IPS-20b (cell line): Measurements from ENCODE around the gene HAUS3.
"Not testable (repeated sequence)": the region's sequence is repeated elsewhere in the genome, so short reads cannot be mapped to it uniquely, and the experiment has no call there.

Experiments used
- H3K27ac ChIP-seq: one replicate; pipeline ENCODE4 v1.5.1; 2013; ENCODE audit warnings: low read length
- H3K27me3 ChIP-seq: 2 replicates; pipeline ENCODE4 v1.6.1; 2013; ENCODE audit warnings: mild to moderate bottlenecking, low read length, inconsistent platforms; ENCODE audit not compliant: insufficient read depth
- H3K36me3 ChIP-seq: 2 replicates; pipeline ENCODE4 v1.6.1; 2013; ENCODE audit warnings: low read depth, mild to moderate bottlenecking, inconsistent platforms, low read length, moderate library complexity; ENCODE audit not compliant: insufficient read depth
- H3K4me1 ChIP-seq: 2 replicates; pipeline ENCODE4 v1.6.1; 2013; ENCODE audit warnings: mild to moderate bottlenecking, control low read depth, inconsistent platforms, low read length, moderate library complexity; ENCODE audit not compliant: insufficient read depth
- H3K4me3 ChIP-seq: 2 replicates; pipeline ENCODE4 v1.5.1; 2013; ENCODE audit warnings: mild to moderate bottlenecking, low read length, inconsistent platforms
- H3K9ac ChIP-seq: 2 replicates; pipeline ENCODE4 v1.6.1; 2013; ENCODE audit warnings: low read depth, mild to moderate bottlenecking, inconsistent platforms, low read length, moderate library complexity
- H3K9me3 ChIP-seq: 2 replicates; pipeline ENCODE4 v1.6.1; 2013; ENCODE audit warnings: mild to moderate bottlenecking, low read depth, low read length, inconsistent platforms; ENCODE audit not compliant: insufficient read depth

The HAUS3 gene

GRCh38 chr4:2219233-2219760 is 22.6 kb downstream of the HAUS3 start:
- Histone ChIP-seq H3K4me1 (peaks cover 38% of the 10 kb centered on the region), H3K9ac (no peak overlapping the region), H3K36me3 (no peaks in the 10 kb centered on the region), H3K27ac (no peak overlapping the region), H3K9me3 (no peaks in the 10 kb centered on the region), H3K27me3 (peaks cover 47% of the 10 kb centered on the region; the same call in 1 of the 2 replicates), H3K4me3 (no peak overlapping the region)

DNA sequence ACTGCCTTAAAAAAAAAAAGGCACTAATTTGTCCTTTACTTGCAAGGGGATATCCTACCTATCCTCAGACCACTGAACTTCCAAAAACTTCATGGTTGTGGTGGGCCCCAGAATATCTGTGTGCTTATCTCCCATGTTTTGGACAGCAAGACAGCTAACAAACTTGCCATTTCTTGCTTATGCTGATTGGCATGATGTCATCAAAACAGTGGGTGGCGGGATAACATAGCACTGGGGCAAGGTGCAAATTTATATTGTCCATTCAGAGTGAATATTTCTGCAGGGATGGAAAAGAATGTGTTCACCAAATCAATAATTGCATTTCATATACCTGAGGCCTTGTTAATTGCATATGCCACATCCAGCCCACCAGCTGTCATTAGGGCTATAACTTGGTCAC is 23.5 kb downstream of the HAUS3 start:
- Histone ChIP-seq H3K27me3 (peaks cover 47% of the 10 kb centered on the region; the same call in 1 of the 2 replicates), H3K9me3 (no peaks in the 10 kb centered on the region), H3K4me1 (peaks cover 36% of the 10 kb centered on the region), H3K36me3 (no peaks in the 10 kb centered on the region), H3K4me3 (no peak overlapping the region), H3K9ac (no peak overlapping the region), H3K27ac (no peak overlapping the region)

DNA sequence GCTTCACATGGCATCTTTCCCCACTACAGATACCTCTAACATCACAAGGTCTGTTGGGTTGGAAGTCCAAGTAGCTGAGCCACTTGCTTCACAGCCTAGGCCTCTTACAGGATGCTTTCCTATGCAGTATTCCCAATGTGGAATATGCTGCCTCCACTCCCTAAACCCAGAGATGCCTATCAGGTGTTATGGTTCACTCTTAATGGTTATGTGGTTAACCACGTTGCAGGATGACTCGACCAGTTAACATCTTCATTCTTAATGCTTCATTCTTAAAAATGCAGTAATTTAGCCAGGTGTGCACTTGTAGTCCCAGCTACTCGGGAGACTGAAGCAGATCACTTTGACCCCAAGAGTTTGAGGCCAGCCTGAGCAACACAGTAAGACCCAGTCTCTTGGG is 24.2 kb downstream of the HAUS3 start:
- H3K27me3 ChIP-seq, result peaks cover 47% of the 10 kb centered on the region; the same call in 1 of the 2 replicates
- H3K9me3 ChIP-seq, result no peaks in the 10 kb centered on the region
- H3K27ac ChIP-seq, result no peak overlapping the region
- peaks cover 29% of the 10 kb centered on the region for H3K4me1 ChIP-seq
- no peak overlapping the region for H3K9ac ChIP-seq
- H3K36me3 ChIP-seq, result no peaks in the 10 kb centered on the region
- no peak overlapping the region for H3K4me3 ChIP-seq

GRCh38 chr4:2212831-2213230 is 29.1 kb downstream of the HAUS3 start:
- peaks cover 9% of the 10 kb centered on the region; the same call in 1 of the 2 replicates for H3K4me1 ChIP-seq
- no peak overlapping the region for H3K4me3 ChIP-seq
- H3K36me3 ChIP-seq, result no peaks in the 10 kb centered on the region
- H3K27me3 ChIP-seq, result peaks cover 26% of the 10 kb centered on the region; the same call in 1 of the 2 replicates
- H3K9ac ChIP-seq, result no peak overlapping the region
- no peak overlapping the region for H3K27ac ChIP-seq
- no peaks in the 10 kb centered on the region for H3K9me3 ChIP-seq

DNA sequence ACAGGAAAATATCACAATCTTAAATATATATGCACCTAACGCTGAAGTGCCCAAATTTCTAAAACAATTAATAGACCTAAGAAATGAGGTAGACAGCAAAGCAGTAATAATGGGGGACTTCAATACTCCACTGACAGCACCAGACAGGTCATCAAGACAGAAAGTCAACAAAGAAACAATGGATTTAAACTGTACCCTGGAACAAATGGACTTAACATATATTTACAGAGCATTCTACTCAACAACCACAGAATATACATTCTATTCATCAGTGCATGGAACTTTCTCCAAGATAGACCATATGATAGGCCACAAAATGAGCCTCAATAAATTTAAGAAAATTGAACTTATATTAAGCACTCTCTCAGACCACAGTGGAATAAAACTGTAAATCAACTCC is 39.1 kb downstream of the HAUS3 start:
- not testable (repeated sequence) for H3K27ac ChIP-seq, H3K4me3 ChIP-seq, H3K9ac ChIP-seq, H3K36me3 ChIP-seq, H3K9me3 ChIP-seq, H3K4me1 ChIP-seq, H3K27me3 ChIP-seq

DNA sequence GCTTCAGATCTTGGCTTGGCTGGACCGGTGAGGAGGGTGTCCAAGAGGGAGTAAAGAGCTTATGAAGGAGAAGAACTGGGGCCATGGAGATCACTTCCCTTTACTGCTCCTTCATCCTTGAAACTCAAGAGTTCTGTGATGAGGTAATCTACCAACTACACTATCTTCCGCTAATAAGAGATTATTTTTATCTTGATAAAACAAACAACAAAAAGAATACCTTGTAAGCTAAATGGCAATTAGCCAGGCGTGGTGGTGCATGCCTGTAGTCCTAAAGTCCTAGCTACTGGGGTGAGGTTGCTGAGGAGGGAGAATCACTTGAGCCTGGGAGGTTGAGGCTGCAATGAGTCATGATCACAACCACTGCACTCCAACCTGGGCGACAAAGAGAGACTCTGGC is 47.4 kb downstream of the HAUS3 start:
- H3K9me3 ChIP-seq, result no peaks in the 10 kb centered on the region
- no peak overlapping the region for H3K9ac ChIP-seq
- H3K27me3 ChIP-seq, result no peaks in the 10 kb centered on the region
- H3K4me3 ChIP-seq, result no peak overlapping the region
- H3K4me1 ChIP-seq, result no peaks in the 10 kb centered on the region
- H3K36me3 ChIP-seq, result no peaks in the 10 kb centered on the region
- no peak overlapping the region for H3K27ac ChIP-seq

DNA sequence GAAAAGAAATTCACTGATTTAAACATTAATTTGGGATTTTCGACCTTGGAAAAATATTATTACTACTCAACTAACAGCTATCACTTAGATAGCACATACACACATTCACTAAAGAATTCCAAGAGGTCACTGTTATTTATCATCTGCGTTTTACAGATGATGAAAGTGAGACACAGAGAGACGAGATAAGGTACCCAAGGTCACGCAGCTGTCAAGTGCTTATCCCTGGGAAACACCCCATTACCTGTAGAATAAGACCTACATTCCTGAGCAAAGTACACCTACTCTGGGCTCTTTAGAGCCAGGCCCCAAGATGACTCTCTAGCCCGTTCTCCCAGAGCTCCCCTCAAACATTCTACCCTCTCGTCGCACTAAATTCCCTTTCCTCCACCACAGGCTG is 48.6 kb downstream of the HAUS3 start:
- no peaks in the 10 kb centered on the region for H3K9me3 ChIP-seq
- no peak overlapping the region for H3K27ac ChIP-seq
- no peaks in the 10 kb centered on the region for H3K4me1 ChIP-seq
- H3K36me3 ChIP-seq, result no peaks in the 10 kb centered on the region
- H3K9ac ChIP-seq, result no peak overlapping the region
- H3K27me3 ChIP-seq, result no peaks in the 10 kb centered on the region
- H3K4me3 ChIP-seq, result no peak overlapping the region

- Histone ChIP-seq H3K9me3 (0 out of 2 replicates have a peak, but pooled peaks cover 7% of the 10 kb centered on the region), H3K27me3 (no peaks in the 10 kb centered on the region), H3K4me3 (no peak overlapping the region), H3K9ac (no peak overlapping the region), H3K4me1 (no peaks in the 10 kb centered on the region), H3K27ac (no peak overlapping the region), H3K36me3 (no peaks in the 10 kb centered on the region)
Observed at GRCh38 chr4:2186865-2187172, 55.1 kb downstream of the HAUS3 start.

DNA sequence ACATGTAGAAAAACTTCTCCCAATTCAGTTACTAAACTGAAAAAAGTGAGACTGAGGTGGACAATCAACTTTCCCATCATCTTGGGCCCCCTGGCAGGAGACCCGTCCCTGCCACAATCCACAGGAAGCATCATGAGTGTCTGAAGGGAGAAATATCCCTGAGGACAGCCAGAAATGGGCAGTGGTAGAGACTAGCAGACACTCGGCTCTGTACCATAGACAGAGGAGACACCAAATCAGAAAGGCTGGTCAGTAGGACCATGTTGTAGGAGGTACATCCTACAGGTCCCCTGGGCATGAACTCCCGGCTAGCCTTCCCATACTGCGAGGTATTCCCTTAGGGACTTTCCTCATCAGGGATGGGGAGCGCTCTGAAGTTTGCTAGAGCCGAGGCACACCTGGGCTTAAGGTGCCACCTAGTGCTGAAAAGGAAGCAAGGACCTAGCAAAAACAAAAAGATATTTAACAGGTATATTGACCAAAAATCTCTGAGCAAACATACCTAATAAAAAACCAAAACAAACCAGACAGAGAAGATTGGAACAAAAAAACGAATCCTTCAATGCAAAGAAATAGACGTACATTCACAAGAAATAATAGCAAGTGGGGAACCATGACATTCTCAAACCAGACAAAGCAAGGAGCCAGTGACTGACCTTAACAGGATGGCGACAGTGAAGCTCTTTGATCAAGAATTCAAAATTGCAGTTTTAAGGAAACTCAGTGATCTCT is 55.6 kb downstream of the HAUS3 start:
- Histone ChIP-seq H3K36me3 (no peaks in the 10 kb centered on the region), H3K9ac (no peak overlapping the region), H3K27ac (no peak overlapping the region), H3K4me1 (no peaks in the 10 kb centered on the region), H3K4me3 (no peak overlapping the region), H3K9me3 (0 out of 2 replicates have a peak, but pooled peaks cover 7% of the 10 kb centered on the region), H3K27me3 (no peaks in the 10 kb centered on the region)

GRCh38 chr4:2183394-2183793 is 58.5 kb downstream of the HAUS3 start:
- H3K4me3 ChIP-seq, result no peak overlapping the region
- H3K4me1 ChIP-seq, result no peaks in the 10 kb centered on the region
- H3K9ac ChIP-seq, result no peak overlapping the region
- no peaks in the 10 kb centered on the region for H3K36me3 ChIP-seq
- H3K27ac ChIP-seq, result no peak overlapping the region
- 0 out of 2 replicates have a peak, but pooled peaks cover 7% of the 10 kb centered on the region for H3K9me3 ChIP-seq
- no peaks in the 10 kb centered on the region for H3K27me3 ChIP-seq

- H3K27me3 ChIP-seq, result no peaks in the 10 kb centered on the region
- no peak overlapping the region for H3K27ac ChIP-seq
- no peaks in the 10 kb centered on the region for H3K4me1 ChIP-seq
- no peak overlapping the region for H3K9ac ChIP-seq
- no peaks in the 10 kb centered on the region for H3K36me3 ChIP-seq
- H3K9me3 ChIP-seq, result 0 out of 2 replicates have a peak, but pooled peaks cover 7% of the 10 kb centered on the region
- no peak overlapping the region for H3K4me3 ChIP-seq
Observed at GRCh38 chr4:2182994-2183393, 58.9 kb downstream of the HAUS3 start.

GRCh38 chr4:2180410-2180809 is 61.5 kb downstream of the HAUS3 start:
- Histone ChIP-seq H3K27me3 (no peaks in the 10 kb centered on the region), H3K4me3 (no peak overlapping the region), H3K9me3 (0 out of 2 replicates have a peak, but pooled peaks cover 7% of the 10 kb centered on the region), H3K4me1 (no peaks in the 10 kb centered on the region), H3K27ac (no peak overlapping the region), H3K9ac (no peak overlapping the region), H3K36me3 (no peaks in the 10 kb centered on the region)
